NCI-H82 treated with DMSO at 0.1 percent for 48 hours (cell line): ENCODE data around the gene ARTN.

ENCODE experiments used
- DNase-seq: peaks from one replicate; lab custom pipeline; 2025; ENCODE audit not compliant: unreplicated experiment; lab: John Stamatoyannopoulos, UW

Gene ARTN

DNA sequence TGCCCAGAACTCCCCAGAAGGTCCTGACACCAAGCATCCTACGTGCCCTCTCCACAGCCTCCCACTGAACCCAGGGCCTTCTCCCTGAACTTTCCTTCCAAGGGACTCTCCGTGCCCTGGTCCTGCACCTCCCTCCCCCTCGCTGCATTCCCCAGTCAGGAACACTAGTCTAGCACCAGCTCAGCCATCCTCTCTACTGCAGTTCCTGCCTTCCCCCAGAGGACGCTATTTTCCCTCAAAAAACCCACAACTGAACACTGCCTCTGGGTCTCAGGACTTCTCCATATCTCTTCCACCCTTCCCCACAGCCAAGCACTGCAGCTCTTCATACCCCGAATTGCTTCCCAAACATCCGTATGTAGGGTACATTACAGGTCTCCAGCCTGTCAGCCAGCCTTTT, 12.6 kb upstream of the ARTN start:
- no peak for DNase-seq

- DNase-seq: peak; percentile 82
Measured at GRCh38 chr1:43924516-43924915, 9.1 kb upstream of the ARTN start.

DNA sequence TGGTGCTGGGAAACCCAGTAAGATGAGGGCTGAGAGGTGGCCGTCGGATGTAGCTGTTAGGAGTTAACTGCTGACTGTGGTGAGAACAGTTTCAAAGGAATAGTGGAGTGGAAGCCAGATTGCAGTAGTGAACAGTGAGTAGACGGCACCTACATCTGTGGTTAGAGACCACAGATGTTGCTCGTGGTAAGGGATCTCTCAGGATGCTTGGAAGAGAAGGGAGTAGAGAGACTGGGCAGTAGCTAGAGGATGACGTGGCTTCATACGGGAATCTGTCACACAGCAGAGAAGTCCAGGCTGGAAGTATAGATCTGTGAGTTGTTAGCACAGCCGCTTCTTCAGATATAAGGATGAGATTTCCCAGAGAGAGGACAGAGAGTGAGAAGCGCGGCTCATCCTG, 7.8 kb upstream of the ARTN start:
- DNase-seq: no peak

DNA sequence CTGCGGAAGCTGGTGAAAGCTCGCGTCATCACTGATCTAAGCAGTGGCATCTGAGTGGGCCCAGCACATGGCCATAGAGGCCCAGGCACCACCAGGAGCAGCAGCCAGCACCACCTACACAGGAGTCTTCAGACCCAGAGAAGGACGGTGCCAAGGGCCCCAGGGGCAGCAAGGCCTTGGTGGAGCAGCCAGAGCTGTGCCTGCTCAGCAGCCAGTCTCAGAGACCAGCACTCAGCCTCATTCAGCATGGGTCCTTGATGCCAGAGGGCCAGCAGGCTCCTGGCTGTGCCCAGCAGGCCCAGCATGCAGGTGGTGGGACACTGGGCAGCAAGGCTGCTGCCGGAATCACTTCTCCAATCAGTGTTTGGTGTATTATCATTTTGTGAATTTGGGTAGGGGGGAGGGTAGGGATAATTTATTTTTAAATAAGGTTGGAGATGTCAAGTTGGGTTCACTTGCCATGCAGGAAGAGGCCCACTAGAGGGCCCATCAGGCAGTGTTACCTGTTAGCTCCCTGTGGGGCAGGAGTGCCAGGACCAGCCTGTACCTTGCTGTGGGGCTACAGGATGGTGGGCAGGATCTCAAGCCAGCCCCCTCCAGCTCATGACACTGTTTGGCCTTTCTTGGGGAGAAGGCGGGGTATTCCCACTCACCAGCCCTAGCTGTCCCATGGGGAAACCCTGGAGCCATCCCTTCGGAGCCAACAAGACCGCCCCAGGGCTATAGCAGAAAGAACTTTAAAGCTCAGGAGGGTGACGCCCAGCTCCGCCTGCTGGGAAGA, 3.2 kb upstream of the ARTN start:
- no peak for DNase-seq

DNA sequence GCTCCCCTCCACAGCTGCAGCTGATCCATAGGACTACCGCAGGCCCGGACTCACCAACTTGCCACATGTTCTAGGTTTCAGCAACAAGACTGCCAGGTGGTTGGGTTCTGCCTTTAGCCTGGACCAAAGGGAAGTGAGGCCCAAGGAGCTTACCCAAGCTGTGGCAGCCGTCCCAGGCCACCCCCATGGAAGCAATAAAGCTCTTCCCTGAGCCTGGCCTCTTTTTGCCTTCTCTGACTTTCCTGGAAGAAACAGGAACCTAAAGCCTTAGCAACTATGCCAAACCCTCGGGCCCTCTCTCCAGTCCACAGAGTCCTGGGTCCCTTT, 2.7 kb upstream of the ARTN start:
- no peak for DNase-seq

GRCh38 chr1:43931711-43932660, 1.6 kb upstream of the ARTN start:
- no peak for DNase-seq

- no peak for DNase-seq
Measured at GRCh38 chr1:43932786-43933385, 715 bp upstream of the ARTN start.

DNA sequence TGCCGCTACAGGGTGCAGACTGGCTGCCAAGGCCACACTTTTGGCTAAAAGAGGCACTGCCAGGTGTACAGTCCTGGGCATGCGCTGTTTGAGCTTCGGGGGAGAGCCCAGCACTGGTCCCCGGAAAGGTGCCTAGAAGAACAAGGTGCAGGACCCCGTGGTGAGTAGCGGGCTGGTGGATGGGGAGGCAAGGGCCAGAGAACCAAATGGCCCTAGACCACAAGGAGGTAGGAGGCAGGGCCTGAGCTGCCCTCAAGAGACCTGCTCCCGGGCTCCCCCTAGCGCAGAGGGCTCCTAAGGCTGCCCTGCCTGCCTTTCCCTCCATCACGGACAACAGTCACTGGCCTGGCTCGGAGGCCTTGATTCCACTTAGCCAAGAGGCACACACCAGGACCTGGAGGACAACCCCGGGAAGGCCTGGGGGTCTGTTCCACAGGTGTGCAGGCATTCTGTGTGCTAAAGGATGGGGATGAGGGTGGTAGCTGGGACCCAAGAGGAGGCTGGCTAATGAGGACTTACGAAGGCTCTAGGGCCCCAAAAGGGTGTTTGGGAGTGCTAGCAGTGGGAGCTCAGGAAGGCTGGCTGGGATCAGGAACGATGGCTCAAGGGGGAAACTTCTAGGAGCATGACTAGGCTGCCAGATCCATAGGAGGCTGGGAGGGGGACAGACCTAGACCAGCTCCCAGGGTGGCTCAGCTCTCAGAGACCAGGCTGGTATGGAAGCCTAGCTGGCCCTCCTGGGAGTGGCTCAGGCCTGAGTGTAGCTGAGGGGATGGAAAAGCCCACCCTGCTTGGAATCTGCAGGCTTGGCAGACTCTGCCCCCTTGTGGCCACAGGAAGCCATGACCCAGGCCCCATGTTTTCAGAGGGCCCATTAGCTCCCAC, 742 bp downstream of the ARTN start:
- DNase-seq: peak; percentile 69

GRCh38 chr1:43934986-43935324, 1.4 kb downstream of the ARTN start:
- DNase-seq: no peak

GRCh38 chr1:43935711-43936427, 2.3 kb downstream of the ARTN start:
- no peak for DNase-seq

GRCh38 chr1:43936431-43937151, 3.0 kb downstream of the ARTN start:
- DNase-seq: no peak

GRCh38 chr1:43937179-43937865, 3.7 kb downstream of the ARTN start:
- no peak for DNase-seq

- DNase-seq: no peak
Measured at GRCh38 chr1:43938383-43938782, 4.8 kb downstream of the ARTN start.

DNA sequence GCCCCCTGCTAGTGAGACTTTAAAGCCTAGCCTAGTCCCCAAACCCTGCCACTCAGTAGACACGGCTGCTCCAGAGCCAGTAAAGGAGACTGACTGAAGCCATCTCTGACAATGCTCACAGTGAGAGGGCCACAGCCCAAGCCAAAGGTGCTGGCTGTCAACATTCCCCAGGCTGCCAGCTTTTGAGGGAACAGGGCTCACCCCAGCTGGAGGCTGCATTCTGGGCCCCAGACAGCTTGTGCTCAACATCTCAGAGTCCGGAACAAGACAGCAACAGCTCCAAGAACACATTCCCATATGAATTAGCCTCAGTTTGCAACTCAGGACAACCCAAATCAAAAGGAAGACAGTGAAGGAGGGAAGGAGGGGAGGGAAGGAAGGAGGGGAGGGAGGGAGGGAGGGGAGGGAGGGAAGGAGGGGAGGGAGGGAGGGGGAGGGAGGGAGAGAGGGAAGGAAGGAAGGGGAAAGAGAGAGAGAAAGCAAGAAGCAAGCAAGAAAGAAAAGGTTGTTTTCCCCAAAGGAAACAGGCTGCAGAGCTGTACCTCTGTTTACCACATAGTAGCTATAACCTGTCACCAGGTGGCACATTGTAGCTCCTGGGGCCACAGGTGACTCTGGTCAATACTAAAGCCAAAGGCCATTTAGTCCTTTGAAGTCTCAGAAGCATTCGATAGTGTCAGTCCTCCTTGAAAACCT, 5.4 kb downstream of the ARTN start:
- DNase-seq: no peak

DNA sequence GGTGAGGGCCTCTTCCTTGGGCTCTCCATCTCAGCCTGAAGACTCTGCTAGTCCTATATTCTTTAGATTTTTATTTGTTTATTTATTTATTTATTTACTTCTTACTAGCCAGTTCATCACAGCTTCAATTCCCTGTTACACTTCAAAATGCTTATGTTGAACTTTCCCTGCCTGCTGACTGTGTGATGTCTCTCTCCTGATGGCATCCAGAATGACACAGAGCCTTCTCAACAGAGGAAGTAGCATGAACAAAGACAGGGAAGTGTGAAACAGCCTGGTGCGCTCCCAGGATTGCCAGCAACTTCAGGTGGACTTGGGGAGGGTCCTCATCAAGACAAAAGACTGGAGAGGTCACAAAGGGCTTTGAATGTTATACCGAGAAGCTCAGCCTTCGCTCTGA, 8.8 kb downstream of the ARTN start:
- no peak for DNase-seq

- DNase-seq: no peak
Measured at GRCh38 chr1:43944860-43945259, 11.3 kb downstream of the ARTN start.

GRCh38 chr1:43945674-43946235, 12.2 kb downstream of the ARTN start:
- no peak for DNase-seq
